ENCODE results near the gene LRFN2.

The LRFN2 gene

GRCh38 chr6:40438246-40438887, 148.8 kb downstream of the LRFN2 start:
- DNase-seq (ENCODE audit: low read depth), result no peak

GRCh38 chr6:40437631-40438030, 149.5 kb downstream of the LRFN2 start:
- DNase-seq (ENCODE audit: low read depth), result no peak

GRCh38 chr6:40436685-40437604, 150.2 kb downstream of the LRFN2 start:
- no peak for DNase-seq (ENCODE audit: low read depth)

GRCh38 chr6:40432982-40433381, 154.2 kb downstream of the LRFN2 start:
- DNase-seq (ENCODE audit: low read depth), result no peak

GRCh38 chr6:40431706-40432105, 155.5 kb downstream of the LRFN2 start:
- no peak for DNase-seq (ENCODE audit: low read depth)

- DNase-seq (ENCODE audit: low read depth), result no peak
Observed at GRCh38 chr6:40427196-40427595, 160.0 kb downstream of the LRFN2 start.

- no peak for DNase-seq (ENCODE audit: low read depth)
Observed at GRCh38 chr6:40426346-40427066, 160.7 kb downstream of the LRFN2 start.

GRCh38 chr6:40425192-40425919, 161.8 kb downstream of the LRFN2 start:
- no peak for DNase-seq (ENCODE audit: low read depth)

GRCh38 chr6:40422046-40422445, 165.1 kb downstream of the LRFN2 start:
- DNase-seq (ENCODE audit: low read depth), result no peak

- no peak for DNase-seq (ENCODE audit: low read depth)
Observed at GRCh38 chr6:40419946-40420728, 167.0 kb downstream of the LRFN2 start.

GRCh38 chr6:40419377-40419776, 167.8 kb downstream of the LRFN2 start:
- DNase-seq (ENCODE audit: low read depth), result no peak

GRCh38 chr6:40417031-40417430, 170.1 kb downstream of the LRFN2 start:
- DNase-seq (ENCODE audit: low read depth), result no peak

- DNase-seq (ENCODE audit: low read depth), result no peak
Observed at GRCh38 chr6:40414617-40415016, 172.5 kb downstream of the LRFN2 start.

- DNase-seq (ENCODE audit: low read depth), result no peak
Observed at GRCh38 chr6:40413239-40413638, 173.9 kb downstream of the LRFN2 start.

- no peak for DNase-seq (ENCODE audit: low read depth)
Observed at GRCh38 chr6:40411881-40412280, 175.3 kb downstream of the LRFN2 start.

- no peak for DNase-seq (ENCODE audit: low read depth)
Observed at GRCh38 chr6:40410821-40411220, 176.3 kb downstream of the LRFN2 start.

GRCh38 chr6:40409716-40410397, 177.3 kb downstream of the LRFN2 start:
- no peak for DNase-seq (ENCODE audit: low read depth)

- no peak for DNase-seq (ENCODE audit: low read depth)
Observed at GRCh38 chr6:40408786-40409542, 178.2 kb downstream of the LRFN2 start.

GRCh38 chr6:40407239-40407638, 179.9 kb downstream of the LRFN2 start:
- no peak for DNase-seq (ENCODE audit: low read depth)

- DNase-seq (ENCODE audit: low read depth), result no peak
Observed at GRCh38 chr6:40406175-40406574, 181.0 kb downstream of the LRFN2 start.

Data from activated T-cell treated with anti-CD3 and anti-CD28 coated beads for 1 hour (primary cell).